ENCODE results near the gene ZNF574.

The ZNF574 gene

DNA sequence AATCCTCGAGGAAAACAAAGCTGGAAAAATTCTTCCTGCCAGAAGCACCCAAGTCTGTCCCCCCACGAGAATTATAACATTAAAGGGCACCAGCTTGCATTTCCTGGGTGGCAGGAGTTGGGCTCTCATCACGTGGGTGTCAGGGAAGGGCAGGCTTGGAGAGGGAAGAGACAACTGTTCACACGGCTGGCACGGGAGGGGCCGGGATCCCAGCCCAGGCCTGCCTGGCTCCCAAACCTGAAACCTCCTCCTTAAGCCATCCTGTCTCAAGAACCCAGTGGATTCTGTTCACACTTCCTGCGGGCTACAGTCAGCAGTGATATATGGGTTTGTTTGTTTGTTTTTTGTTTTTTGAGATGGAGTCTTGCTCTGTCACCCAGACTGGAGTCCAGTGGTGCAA is 18.1 kb upstream of the ZNF574 start:
- DNase-seq (ENCODE audit: low read depth in 1 of 2, low spot score in 1 of 2): no peak

DNA sequence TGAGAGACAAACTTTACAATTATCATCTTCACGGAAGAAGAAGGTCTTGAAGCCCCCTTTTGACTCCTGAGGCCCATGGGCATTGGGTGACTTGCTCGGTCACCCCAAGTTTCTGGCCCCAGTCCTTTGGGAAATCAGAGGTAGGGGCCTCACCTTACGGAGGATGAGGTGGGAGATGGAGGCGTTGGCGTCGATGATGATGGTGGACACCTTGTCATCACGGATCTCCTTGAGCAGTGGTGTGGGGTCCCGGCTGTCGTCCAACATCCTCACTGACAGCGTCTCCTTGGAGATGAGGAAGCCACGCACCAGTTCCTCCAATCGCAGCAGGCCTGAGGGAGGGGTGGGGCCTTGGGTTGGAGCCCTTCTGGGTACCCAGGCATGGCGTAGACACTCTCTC is 16.8 kb upstream of the ZNF574 start:
- DNase-seq (ENCODE audit: low read depth in 1 of 2, low spot score in 1 of 2): no peak

- DNase-seq (ENCODE audit: low read depth in 1 of 2, low spot score in 1 of 2): no peak
Observed at GRCh38 chr19:42060117-42060516, 15.8 kb upstream of the ZNF574 start.

DNA sequence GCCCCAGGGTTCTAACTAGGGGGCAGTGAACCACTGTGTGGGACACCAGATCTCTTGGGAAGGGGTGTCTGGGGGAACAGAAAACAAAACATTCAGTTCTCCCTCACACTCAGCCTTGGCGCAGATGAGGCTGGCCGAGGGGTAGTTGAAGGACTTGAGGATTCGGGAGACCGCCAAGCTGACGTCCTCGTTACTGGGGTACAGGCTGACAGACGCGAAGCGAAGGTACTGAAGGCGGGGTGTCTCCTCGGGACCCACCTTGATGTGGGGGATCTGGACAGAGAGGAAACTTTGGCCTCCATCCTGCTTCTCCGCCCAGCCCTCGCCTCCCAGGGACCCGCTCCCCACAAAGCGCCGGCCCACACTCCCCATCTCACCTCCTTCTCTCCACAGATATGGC is 13.6 kb upstream of the ZNF574 start:
- DNase-seq (ENCODE audit: low read depth in 1 of 2, low spot score in 1 of 2): no peak

DNA sequence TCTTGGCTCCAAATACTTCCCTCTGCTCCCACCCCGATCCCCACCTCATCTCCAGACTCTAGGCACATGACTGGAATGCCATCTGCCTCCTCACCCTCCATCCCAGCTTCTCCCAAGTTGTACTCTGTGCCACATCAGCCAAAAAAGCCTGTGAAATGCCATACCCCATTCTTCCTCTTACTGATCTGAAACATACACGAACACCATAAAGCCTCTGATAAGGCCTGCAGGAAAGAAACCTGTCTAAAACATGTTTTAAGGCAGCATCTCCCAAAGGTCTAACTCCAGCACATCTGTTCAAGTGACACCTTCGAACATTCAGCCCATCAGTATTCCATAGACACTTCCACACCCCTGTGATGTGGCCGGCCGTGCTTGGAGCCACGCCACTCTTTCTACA is 11.5 kb upstream of the ZNF574 start:
- DNase-seq (ENCODE audit: low read depth in 1 of 2, low spot score in 1 of 2): no peak

- no peak for DNase-seq (ENCODE audit: low read depth in 1 of 2, low spot score in 1 of 2)
Observed at GRCh38 chr19:42065051-42065450, 10.9 kb upstream of the ZNF574 start.

- DNase-seq (ENCODE audit: low read depth in 1 of 2, low spot score in 1 of 2): no peak
Observed at GRCh38 chr19:42065511-42065910, 10.5 kb upstream of the ZNF574 start.

- no peak for DNase-seq (ENCODE audit: low read depth in 1 of 2, low spot score in 1 of 2)
Observed at GRCh38 chr19:42066075-42066754, 9.8 kb upstream of the ZNF574 start.

- no peak for DNase-seq (ENCODE audit: low read depth in 1 of 2, low spot score in 1 of 2)
Observed at GRCh38 chr19:42067315-42067888, 8.6 kb upstream of the ZNF574 start.

- no peak for DNase-seq (ENCODE audit: low read depth in 1 of 2, low spot score in 1 of 2)
Observed at GRCh38 chr19:42068361-42068755, 7.6 kb upstream of the ZNF574 start.

DNA sequence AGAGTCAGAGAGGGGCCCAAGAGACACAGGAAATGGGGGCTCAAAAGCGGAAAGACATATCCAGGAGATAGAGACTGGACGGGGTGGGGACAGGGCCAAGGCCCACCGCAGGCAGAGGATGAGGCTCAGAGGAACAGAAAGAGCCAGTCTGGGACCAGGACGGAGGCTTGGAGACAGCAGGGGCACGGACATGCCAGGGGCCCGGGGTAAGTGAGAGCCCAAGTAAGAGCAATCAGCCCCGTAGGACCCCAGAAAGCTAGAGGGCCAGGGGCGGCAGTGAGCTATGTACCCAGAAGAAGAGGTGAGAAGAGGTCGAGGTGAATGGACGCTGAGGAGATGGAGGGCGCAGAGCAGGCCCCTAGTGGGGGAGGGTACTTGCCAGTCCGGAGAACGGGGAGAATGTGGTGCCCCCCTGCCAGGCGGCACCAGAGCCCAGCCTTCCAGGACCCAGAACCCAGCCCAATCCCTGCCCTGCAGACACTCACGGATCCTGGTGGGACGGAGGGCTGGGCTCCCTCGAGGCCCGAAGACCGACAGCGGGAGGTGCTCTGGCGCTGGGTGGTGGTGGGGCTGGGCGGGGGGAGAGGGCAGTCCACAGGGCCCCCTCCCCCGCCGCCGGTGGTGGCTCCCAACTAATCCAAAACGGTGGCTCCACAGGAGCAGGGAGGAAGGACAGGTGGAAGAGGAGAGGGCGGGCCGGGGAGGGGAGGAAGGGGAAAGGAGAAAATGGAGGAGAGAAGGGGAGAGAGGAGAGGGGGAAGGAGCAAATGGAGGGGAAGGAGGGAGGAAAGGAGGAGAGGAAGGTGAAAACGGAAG is 7.0 kb upstream of the ZNF574 start:
- DNase-seq (ENCODE audit: low read depth in 1 of 2, low spot score in 1 of 2): no peak

- no peak for DNase-seq (ENCODE audit: low read depth in 1 of 2, low spot score in 1 of 2)
Observed at GRCh38 chr19:42069619-42070351, 6.2 kb upstream of the ZNF574 start, which contains the start of gene GRIK5. Gene GRIK5 (minus strand): TSS chr19:42070206. CDS start chr19:42065770, 4,436 bp downstream.

DNA sequence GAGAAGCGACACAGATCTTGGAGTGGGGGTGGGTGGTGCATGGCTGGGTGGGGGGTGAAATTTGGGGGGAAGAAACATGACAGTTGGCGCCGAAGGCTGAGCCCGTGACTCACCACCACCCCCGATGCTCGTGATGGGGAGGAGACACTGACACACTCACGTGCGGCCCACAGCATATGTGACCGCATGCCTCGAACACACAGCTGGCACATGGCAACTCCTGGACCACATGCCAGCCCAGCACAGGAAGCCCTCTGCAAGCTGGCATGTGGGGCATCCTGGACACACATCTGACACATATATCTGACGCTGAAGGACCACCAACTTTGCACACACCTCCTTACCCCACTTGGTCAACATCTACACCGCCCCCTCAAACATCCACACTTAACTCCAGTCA is 4.7 kb upstream of the ZNF574 start:
- no peak for DNase-seq (ENCODE audit: low read depth in 1 of 2, low spot score in 1 of 2)

DNA sequence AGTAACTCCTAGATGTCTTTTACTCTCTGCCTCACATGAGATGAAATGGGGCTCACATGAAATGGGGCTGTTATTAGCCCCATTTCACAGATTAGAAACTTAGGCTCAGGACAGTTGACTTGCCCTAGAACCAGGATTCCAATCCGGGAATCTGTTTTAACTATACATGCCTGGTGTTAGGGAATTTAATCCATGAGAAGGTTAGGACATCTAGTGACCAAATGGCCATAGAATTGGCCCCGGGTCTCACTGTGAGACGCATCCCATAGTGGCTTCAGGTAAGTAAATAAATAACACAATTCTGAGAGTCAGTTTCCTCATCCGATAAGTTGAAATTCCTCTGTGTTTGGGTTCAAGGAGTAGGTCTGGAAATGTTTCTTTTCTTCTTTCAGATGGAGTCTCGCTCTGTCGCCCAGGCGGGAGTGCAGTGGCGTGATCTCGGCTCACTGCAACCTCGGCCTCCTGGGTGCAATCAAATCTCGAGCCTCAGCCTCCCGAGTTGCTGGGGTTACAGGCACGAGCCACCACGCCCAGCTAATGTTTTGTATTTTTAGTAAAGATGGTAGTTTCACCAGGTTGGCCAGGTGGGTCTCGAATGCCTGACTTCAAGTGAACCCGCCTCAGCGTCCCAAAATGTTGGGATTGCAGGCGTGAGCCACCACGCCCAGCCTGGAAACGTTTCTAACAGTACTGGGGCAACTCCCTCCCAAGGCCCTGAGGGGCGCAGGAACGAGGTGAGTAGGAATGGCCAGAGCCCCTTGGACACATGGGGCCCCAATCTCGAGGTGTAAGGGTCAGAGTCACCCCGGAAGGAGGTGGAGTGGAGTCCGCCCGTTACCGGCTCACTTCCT is 1.2 kb upstream of the ZNF574 start:
- no peak for DNase-seq (ENCODE audit: low read depth in 1 of 2, low spot score in 1 of 2)

DNA sequence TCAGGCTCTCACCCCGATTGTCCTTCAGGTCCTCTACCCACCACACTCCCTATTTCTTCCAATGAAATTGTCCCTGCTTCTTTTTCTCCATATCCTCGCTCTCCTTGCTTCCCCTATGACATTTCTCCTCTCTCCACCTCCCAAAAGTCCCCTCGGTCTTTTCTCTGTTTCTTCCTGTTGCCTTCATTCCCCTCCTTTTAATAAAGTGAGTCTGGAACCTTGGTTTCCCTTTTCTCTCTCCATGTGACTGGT is 676 bp upstream of the ZNF574 start:
- DNase-seq (ENCODE audit: low read depth in 1 of 2, low spot score in 1 of 2): no peak

DNA sequence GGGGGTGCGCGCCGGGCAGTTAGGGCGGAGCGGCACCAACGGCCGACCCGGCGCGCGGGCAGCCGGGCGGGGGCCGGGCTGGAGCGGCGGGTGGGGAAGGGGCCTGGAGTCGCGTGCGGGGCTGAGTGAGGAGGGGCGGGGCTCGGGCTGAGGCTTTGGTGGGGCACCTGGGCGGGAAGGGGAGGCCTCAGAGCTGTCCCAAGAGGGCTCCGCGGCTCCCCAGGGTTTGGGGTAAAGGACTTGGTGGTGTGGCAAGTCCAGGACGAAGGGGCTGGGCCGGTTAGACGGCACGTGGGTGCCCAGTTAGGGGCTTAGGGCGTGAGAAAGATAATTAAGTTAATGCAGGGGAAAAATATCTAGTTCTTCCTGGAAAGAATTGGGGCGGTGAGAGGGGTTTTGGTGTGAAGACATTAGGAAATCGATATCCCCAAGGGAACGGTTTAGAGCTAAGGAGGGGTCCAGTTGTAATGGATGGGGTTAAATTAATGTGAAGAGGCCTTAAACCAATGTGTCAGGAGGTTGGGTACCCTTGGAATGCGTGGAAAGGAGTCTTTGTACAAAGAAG is 496 bp downstream of the ZNF574 start:
- peak in 1 of 2 donors; percentile 22 for DNase-seq (ENCODE audit: low read depth in 1 of 2, low spot score in 1 of 2)

- no peak for DNase-seq (ENCODE audit: low read depth in 1 of 2, low spot score in 1 of 2)
Observed at GRCh38 chr19:42078058-42078457, 2.1 kb downstream of the ZNF574 start.

GRCh38 chr19:42078538-42079275 is 2.7 kb downstream of the ZNF574 start:
- DNase-seq (ENCODE audit: low read depth in 1 of 2, low spot score in 1 of 2): no peak

GRCh38 chr19:42079276-42079669 is 3.3 kb downstream of the ZNF574 start:
- no peak for DNase-seq (ENCODE audit: low read depth in 1 of 2, low spot score in 1 of 2)

Measured in stimulated activated CD4-positive, alpha-beta T cell treated with anti-CD3 and anti-CD28 coated beads, Interleukin-15, amount 100 ng/mL, for 1 hour (primary cell).